Duodenal mucosa (tissue), 2 donors: ENCODE measurements around the gene JADE1.

Source experiments
- H3K27ac ChIP-seq: one replicate; pipeline ENCODE4 v1.7.0; 2013; ENCODE audit warnings: low read depth, low read length
- H3K27me3 ChIP-seq, 2 donors: one replicate each; pipeline ENCODE4 v1.7.0; 2013; ENCODE audit warnings: low read length in 2 of 2, control low read depth in 1 of 2; ENCODE audit not compliant: insufficient read depth in 2 of 2, control insufficient read depth in 1 of 2
- H3K36me3 ChIP-seq, 2 donors: one replicate each; pipeline ENCODE4 v1.7.0; 2013; ENCODE audit warnings: low read length in 2 of 2, control low read depth in 1 of 2; ENCODE audit not compliant: insufficient read depth in 2 of 2, control insufficient read depth in 1 of 2
- H3K4me1 ChIP-seq, 2 donors: one replicate each; pipeline ENCODE4 v1.7.0; 2013; ENCODE audit warnings: low read length in 2 of 2, control low read depth in 1 of 2; ENCODE audit not compliant: insufficient read depth in 2 of 2, control insufficient read depth in 1 of 2
- H3K4me3 ChIP-seq, 2 donors: one replicate each; pipeline ENCODE4 v1.7.0; 2013; ENCODE audit warnings: low read length in 2 of 2, low read depth in 1 of 2
- H3K9ac ChIP-seq, 2 donors: one replicate each; pipeline ENCODE4 v1.7.0; 2013; ENCODE audit warnings: low read length in 2 of 2, low read depth in 1 of 2
- H3K9me3 ChIP-seq, 2 donors: one replicate each; pipeline ENCODE4 v1.7.0; 2013; ENCODE audit warnings: low read length in 2 of 2, control low read depth in 1 of 2; ENCODE audit not compliant: control insufficient read depth in 1 of 2

JADE1 gene

GRCh38 chr4:128810871-128811570 is 1.5 kb downstream of the JADE1 start:
- H3K4me1 ChIP-seq: peaks cover 4 to 19% of the 10 kb centered on the region in 2 donors
- no peaks in the 10 kb centered on the region for H3K36me3 ChIP-seq
- H3K27ac ChIP-seq: peak overlapping the region; percentile 64
- peak overlapping the region; percentile 76 to 88 for H3K9ac ChIP-seq
- H3K9me3 ChIP-seq: no peaks in the 10 kb centered on the region
- no peaks in the 10 kb centered on the region for H3K27me3 ChIP-seq
- H3K4me3 ChIP-seq: peak overlapping the region; percentile 80 to 81

GRCh38 chr4:128811571-128812441 is 2.3 kb downstream of the JADE1 start:
- Histone ChIP-seq H3K9ac (peak overlapping the region; percentile 76 to 88), H3K27ac (peak overlapping the region; percentile 65), H3K36me3 (no peaks in the 10 kb centered on the region), H3K4me1 (peaks cover 4 to 19% of the 10 kb centered on the region in 2 donors), H3K4me3 (peak overlapping the region; percentile 80 to 81), H3K9me3 (no peaks in the 10 kb centered on the region), H3K27me3 (no peaks in the 10 kb centered on the region)

- no peaks in the 10 kb centered on the region for H3K36me3 ChIP-seq
- H3K9ac ChIP-seq: peak overlapping the region; percentile 49 to 71
- peak overlapping the region; percentile 80 for H3K4me3 ChIP-seq
- H3K4me1 ChIP-seq: peaks cover 4 to 19% of the 10 kb centered on the region in 2 donors
- H3K27ac ChIP-seq: peak overlapping the region; percentile 65
- no peaks in the 10 kb centered on the region for H3K27me3 ChIP-seq
- no peaks in the 10 kb centered on the region for H3K9me3 ChIP-seq
Observed at GRCh38 chr4:128812442-128813235, 3.1 kb downstream of the JADE1 start.

- Histone ChIP-seq H3K9ac (no peak overlapping the region), H3K27ac (no peak overlapping the region), H3K27me3 (no peaks in the 10 kb centered on the region), H3K4me3 (peak overlapping the region in 1 of 2 donors; percentile 26), H3K9me3 (no peaks in the 10 kb centered on the region), H3K4me1 (peaks cover 4 to 17% of the 10 kb centered on the region in 2 donors), H3K36me3 (no peaks in the 10 kb centered on the region)
Observed at GRCh38 chr4:128813965-128814364, 4.5 kb downstream of the JADE1 start.

- no peaks in the 10 kb centered on the region for H3K36me3 ChIP-seq
- H3K9ac ChIP-seq: no peak overlapping the region
- no peak overlapping the region for H3K27ac ChIP-seq
- no peak overlapping the region for H3K4me3 ChIP-seq
- H3K4me1 ChIP-seq: peaks cover 3 to 16% of the 10 kb centered on the region in 2 donors
- H3K27me3 ChIP-seq: no peaks in the 10 kb centered on the region
- H3K9me3 ChIP-seq: no peaks in the 10 kb centered on the region
Observed at GRCh38 chr4:128818442-128818841, 8.9 kb downstream of the JADE1 start.

GRCh38 chr4:128819082-128819742 is 9.7 kb downstream of the JADE1 start:
- Histone ChIP-seq H3K27me3 (no peaks in the 10 kb centered on the region), H3K4me3 (no peak overlapping the region), H3K4me1 (peaks cover 3 to 11% of the 10 kb centered on the region in 2 donors), H3K9ac (no peak overlapping the region), H3K9me3 (no peaks in the 10 kb centered on the region), H3K27ac (no peak overlapping the region), H3K36me3 (no peaks in the 10 kb centered on the region)

GRCh38 chr4:128820671-128821070 is 11.2 kb downstream of the JADE1 start:
- Histone ChIP-seq H3K27me3 (no peaks in the 10 kb centered on the region), H3K36me3 (no peaks in the 10 kb centered on the region), H3K9ac (no peak overlapping the region), H3K27ac (no peak overlapping the region), H3K4me3 (no peak overlapping the region), H3K4me1 (peaks cover 12 to 24% of the 10 kb centered on the region in 2 donors), H3K9me3 (no peaks in the 10 kb centered on the region)

GRCh38 chr4:128821151-128821550 is 11.7 kb downstream of the JADE1 start:
- H3K9ac ChIP-seq: no peak overlapping the region
- peaks cover 17 to 27% of the 10 kb centered on the region in 2 donors for H3K4me1 ChIP-seq
- no peaks in the 10 kb centered on the region for H3K27me3 ChIP-seq
- no peak overlapping the region for H3K27ac ChIP-seq
- H3K4me3 ChIP-seq: no peak overlapping the region
- no peaks in the 10 kb centered on the region for H3K9me3 ChIP-seq
- no peaks in the 10 kb centered on the region for H3K36me3 ChIP-seq

GRCh38 chr4:128823025-128823661 is 13.6 kb downstream of the JADE1 start:
- Histone ChIP-seq H3K9ac (no peak overlapping the region), H3K27ac (no peak overlapping the region), H3K4me1 (peaks cover 25 to 39% of the 10 kb centered on the region in 2 donors)

More at GRCh38 chr4:128823025-128823661, 13.6 kb downstream of the JADE1 start:
- Histone ChIP-seq H3K27me3 (no peaks in the 10 kb centered on the region), H3K36me3 (no peaks in the 10 kb centered on the region), H3K4me3 (no peak overlapping the region), H3K9me3 (no peaks in the 10 kb centered on the region)
